Measurements from ENCODE around the gene WIPF1. TPM values are rescaled to one million over a fixed set of nuclear protein-coding genes. Genes with fewer than 3 reads are reported as not detected.
A peak's percentile ranks its signal among the peaks of the same experiment; 100 is the strongest.

The WIPF1 gene
- total RNA-seq, 4 donors from 2014 or later, result 2.2 to 17.5 (median 6.0) TPM

- Histone ChIP-seq H3K4me3 (no peak overlapping the region), H3K9me3 (no peaks in the 10 kb centered on the region), H3K27ac (peak overlapping the region in 3 of 4 donors; percentile 9 to 65 (median 33)), H3K27me3 (no peaks in the 10 kb centered on the region), H3K4me1 (peaks cover 12 to 57% (median 26%) of the 10 kb centered on the region in 3 donors), H3K36me3 (no peaks in the 10 kb centered on the region)
- TF ChIP-seq POLR2A (IDR thresholded peaks at IDR 0.05) (no peak), CTCF (IDR thresholded peaks at IDR 0.05) (peak in 3 of 6 experiments; percentile 26 to 47 (median 35))
- intact Hi-C loops (cut with DNase I), result loop anchor here (10.0 kb wide), 1 partner anchor 79 kb away; no protein-coding TSS in a partner anchor
- DNase-seq, result no peak
These were observed 8.1 kb upstream of the WIPF1 start for GRCh38 chr2:174605687-174606086.

- no peak overlapping the region for H3K4me3 ChIP-seq
- no peaks in the 10 kb centered on the region for H3K27me3 ChIP-seq
- H3K36me3 ChIP-seq, result no peaks in the 10 kb centered on the region
- TF ChIP-seq CTCF (IDR thresholded peaks at IDR 0.05) (peak in 5 of 6 experiments; percentile 41 to 60 (median 51)), POLR2A (IDR thresholded peaks at IDR 0.05) (no peak)
- DNase-seq, result no peak
- WGBS, 2 donors, result 19 to 30% methylated on average over 3 of the region's 3 CpGs
- intact Hi-C loops (cut with DNase I), result loop anchor here (10.0 kb wide), 1 partner anchor 82 kb away; no protein-coding TSS in a partner anchor
- peak overlapping the region in 1 of 4 donors; percentile 4 for H3K27ac ChIP-seq
- peaks cover 7 to 55% (median 24%) of the 10 kb centered on the region in 3 donors for H3K4me1 ChIP-seq
- no peaks in the 10 kb centered on the region for H3K9me3 ChIP-seq
These were observed 5.7 kb upstream of the WIPF1 start for GRCh38 chr2:174603280-174603679.

GRCh38 chr2:174602745-174603144 lies 5.1 kb upstream of the WIPF1 start:
- WGBS, 2 donors, result 72 to 92% methylated on average over 3 of the region's 3 CpGs
- DNase-seq, result no peak
- TF ChIP-seq CTCF (IDR thresholded peaks at IDR 0.05), result no peak
- TF ChIP-seq POLR2A (IDR thresholded peaks at IDR 0.05), result no peak
- Histone ChIP-seq H3K4me3 (no peak overlapping the region), H3K27ac (peak overlapping the region in 1 of 4 donors; percentile 4), H3K27me3 (no peaks in the 10 kb centered on the region), H3K36me3 (no peaks in the 10 kb centered on the region), H3K9me3 (no peaks in the 10 kb centered on the region), H3K4me1 (peaks cover 7 to 55% (median 25%) of the 10 kb centered on the region in 3 donors)
- intact Hi-C loops (cut with DNase I), result loop anchor here (10.0 kb wide), 1 partner anchor 82 kb away; no protein-coding TSS in a partner anchor

GRCh38 chr2:174600349-174600748 lies 2.7 kb upstream of the WIPF1 start:
- 66 to 75% methylated on average over 4 of the region's 4 CpGs for WGBS, 2 donors
- H3K9me3 ChIP-seq, result no peaks in the 10 kb centered on the region
- no peaks in the 10 kb centered on the region for H3K36me3 ChIP-seq
- peaks cover 0 to 50% (median 4%) of the 10 kb centered on the region in 3 donors for H3K4me1 ChIP-seq
- H3K27ac ChIP-seq, result peak overlapping the region in 2 of 4 donors; percentile 72 to 81
- DNase-seq, result no peak
- H3K27me3 ChIP-seq, result no peaks in the 10 kb centered on the region
- no peak overlapping the region for H3K4me3 ChIP-seq
- intact Hi-C loops (cut with DNase I), result loop anchor here (10.0 kb wide), 1 partner anchor 84 kb away; no protein-coding TSS in a partner anchor
- TF ChIP-seq POLR2A (IDR thresholded peaks at IDR 0.05) (peak in 1 of 4 donors; percentile 45), CTCF (IDR thresholded peaks at IDR 0.05) (no peak)

GRCh38 chr2:174599310-174599921 lies 1.8 kb upstream of the WIPF1 start:
- 78 to 85% methylated on average over 6 of the region's 6 CpGs for WGBS, 2 donors
- no peaks in the 10 kb centered on the region for H3K27me3 ChIP-seq
- no peaks in the 10 kb centered on the region for H3K36me3 ChIP-seq
- intact Hi-C loops (cut with DNase I), result no loop called here
- peaks cover 0 to 52% (median 4%) of the 10 kb centered on the region in 3 donors for H3K4me1 ChIP-seq
- TF ChIP-seq CTCF (IDR thresholded peaks at IDR 0.05) (peak in 1 of 6 experiments; percentile 3), POLR2A (IDR thresholded peaks at IDR 0.05) (no peak)
- peak overlapping the region in 3 of 4 donors; percentile 72 to 81 (median 77) for H3K27ac ChIP-seq
- H3K4me3 ChIP-seq, result no peak overlapping the region
- no peak for DNase-seq
- no peaks in the 10 kb centered on the region for H3K9me3 ChIP-seq

All from esophagus squamous epithelium (tissue), 5 donors.